HT-29 (cell line): ENCODE measurements around the gene ZNF423. TPM values are rescaled to one million over a fixed set of nuclear protein-coding genes. Genes with fewer than 3 reads are reported as not detected.

Experiments
- DNase-seq: peaks from one replicate; pipeline ENCODE4 v3.0.0-alpha.2; 2015; ENCODE audit warnings: low spot score
- total RNA-seq: library from RNA; depleted of rRNA; stranded (reverse); fragments of >200 nt; shearing (Covaris generic); gene quantifications from 2 replicates; pipeline ENCODE4 v1.2.3, GENCODE V29; 2014

ZNF423 gene
- total RNA-seq, 1 experiment from 2014 or later: not detected

DNA sequence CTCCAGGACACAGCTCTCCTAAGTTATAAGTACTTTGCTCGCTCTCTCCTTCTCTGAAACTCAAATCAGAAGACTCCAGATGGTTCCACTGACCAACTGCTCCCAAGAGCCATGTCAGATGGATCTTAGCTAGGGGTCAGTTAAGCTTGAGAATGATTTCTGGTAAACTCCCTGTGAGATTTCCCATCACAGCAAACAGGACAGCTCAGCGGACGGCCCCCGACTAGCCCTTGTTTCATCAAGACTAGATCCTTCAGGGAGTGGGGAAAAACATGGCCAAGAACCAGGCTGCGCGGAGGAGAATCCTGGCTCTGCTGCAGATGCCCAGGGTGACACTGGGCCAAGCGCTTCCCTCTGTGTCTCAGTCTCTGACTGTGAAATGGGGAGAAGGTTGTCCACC lies 322.5 kb downstream of the ZNF423 start:
- DNase-seq: no peak

DNA sequence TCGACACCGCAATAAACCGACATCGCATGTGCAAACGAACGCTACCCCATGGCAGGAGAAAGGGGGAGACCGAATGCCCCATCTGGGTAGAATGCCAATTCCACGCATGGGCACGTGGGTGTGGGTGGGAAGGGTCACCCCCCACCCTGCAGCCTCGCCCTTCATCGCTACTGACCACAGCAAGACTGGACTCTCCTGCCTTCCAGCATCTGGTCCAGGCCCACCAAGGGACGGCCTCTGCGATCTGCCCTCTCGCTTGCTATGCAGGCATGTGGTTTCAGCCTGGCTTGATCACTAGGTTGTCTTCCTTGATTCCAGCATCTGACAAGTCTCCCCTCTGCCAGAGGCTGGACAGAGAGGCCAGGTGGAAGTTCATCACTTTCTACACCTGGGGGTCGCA lies 323.0 kb downstream of the ZNF423 start:
- DNase-seq: no peak

- DNase-seq: no peak
These were observed 323.7 kb downstream of the ZNF423 start for GRCh38 chr16:49531931-49532840.

DNA sequence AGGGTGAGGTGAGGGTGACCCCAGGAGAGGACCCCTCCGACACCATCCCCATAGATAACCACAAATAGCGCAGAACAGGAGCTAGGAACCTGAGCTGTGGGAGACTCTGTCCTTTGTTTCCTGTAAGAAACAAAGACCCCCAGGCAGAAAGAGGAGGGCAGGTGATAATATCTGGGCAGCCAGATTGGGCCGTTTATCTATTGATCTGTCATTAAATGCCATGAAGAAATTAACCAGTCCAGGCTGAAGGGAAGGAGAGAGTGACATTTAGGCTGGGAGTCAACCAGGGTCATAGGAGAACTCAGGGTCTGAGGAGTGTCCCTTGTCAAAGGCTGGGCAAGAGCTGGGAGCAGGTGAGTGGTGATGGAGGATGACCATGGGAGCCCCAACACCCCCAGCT lies 324.5 kb downstream of the ZNF423 start:
- DNase-seq: no peak

DNA sequence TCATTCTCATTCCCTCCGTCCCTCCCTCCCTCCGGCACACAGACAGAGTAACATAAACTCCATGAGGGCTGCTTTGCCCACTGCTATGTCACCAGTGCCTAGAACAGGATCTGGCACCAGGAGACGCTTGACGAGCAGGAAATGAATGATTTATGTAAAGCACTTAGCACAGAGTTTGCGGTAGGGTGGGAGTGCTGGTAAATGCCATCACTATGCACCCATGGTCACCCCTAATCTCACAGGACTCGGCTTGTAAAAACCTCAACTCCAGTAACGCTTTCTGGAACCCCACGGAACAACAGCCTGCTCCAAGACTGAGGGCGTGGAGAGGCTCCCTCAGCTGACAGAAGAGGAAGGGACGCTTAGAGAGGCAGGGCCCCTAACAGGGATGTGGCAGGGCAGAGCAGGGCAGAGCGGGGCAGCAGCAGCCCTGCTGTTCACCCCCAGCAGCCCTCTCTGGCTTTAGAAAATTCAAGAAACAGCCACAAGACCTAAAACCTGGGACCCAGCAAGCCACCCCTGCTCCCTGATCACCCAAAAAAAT lies 325.4 kb downstream of the ZNF423 start:
- no peak for DNase-seq

DNA sequence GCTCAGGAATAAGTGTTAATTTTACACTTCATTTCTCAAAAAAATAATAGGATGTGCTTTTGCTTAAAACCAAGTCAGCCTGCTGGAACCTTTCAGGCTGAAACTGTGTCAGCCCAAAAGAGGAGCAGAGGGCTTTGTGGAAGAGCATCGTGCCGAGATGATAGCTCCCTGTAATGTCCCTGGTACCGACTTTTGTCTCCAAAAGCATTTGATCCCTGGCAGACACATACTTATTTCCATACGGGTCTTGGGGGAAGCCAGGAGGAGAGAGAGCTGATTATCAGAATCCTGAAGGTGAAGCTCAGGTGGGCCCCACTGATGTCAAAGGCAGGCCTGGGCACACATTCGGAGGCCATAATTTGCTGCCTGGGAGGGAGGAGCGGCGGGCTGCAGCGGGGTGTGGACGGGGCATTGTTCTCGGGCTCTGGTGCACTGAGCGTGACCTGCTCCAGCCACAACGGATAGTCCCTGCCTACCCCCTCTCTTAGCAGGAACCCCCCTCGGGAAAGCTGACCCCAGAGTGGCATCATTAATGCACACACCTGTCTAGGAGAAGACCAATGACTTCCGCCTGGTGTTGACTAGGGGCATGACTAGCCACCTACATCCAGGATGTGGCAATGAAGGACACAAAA lies 326.4 kb downstream of the ZNF423 start:
- no peak for DNase-seq

DNA sequence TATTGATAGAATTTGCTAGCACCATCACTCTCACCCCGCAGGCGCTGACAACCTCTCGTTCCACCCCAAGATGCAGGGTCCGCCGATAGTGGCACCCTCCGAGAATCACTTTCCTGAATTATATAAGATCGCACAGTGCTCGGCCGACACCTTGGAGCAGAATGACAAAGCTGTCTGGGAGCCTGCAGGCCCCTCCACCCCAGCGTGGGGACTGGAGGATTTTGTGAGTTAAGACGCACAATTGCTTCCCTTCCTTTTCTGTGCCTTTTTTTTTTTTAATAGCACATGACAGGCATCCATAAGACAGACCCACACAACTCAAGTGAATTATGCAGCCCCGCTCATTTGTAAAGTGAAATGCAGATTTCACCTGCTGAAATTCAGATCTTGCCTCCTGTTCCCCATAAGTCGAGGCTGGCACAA lies 327.0 kb downstream of the ZNF423 start:
- no peak for DNase-seq

GRCh38 chr16:49528060-49528865 lies 327.6 kb downstream of the ZNF423 start:
- no peak for DNase-seq

GRCh38 chr16:49527611-49528010 lies 328.3 kb downstream of the ZNF423 start:
- DNase-seq: no peak

- no peak for DNase-seq
These were observed 329.0 kb downstream of the ZNF423 start for GRCh38 chr16:49526860-49527365.

DNA sequence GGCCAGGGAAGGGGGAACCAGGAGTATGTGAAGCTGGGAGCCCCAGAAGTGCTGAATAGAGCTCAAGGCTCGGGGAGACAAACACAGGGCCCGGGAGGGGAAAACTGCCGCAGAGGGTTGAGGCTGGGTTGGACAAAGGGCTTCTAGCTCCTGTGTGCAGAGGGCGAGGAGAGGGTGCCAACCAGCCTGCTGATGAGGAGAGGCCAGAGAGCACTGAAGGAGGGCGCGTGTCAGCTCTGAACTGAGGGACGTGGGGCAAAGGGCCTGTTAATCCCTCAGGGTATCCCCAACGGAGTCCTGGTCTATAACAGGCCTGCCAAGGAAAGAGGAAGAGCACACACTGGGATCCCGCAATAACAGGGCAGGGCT lies 331.0 kb downstream of the ZNF423 start:
- no peak for DNase-seq

- DNase-seq: no peak
These were observed 331.5 kb downstream of the ZNF423 start for GRCh38 chr16:49524216-49524946.

GRCh38 chr16:49523435-49524159 lies 332.3 kb downstream of the ZNF423 start:
- no peak for DNase-seq

GRCh38 chr16:49521734-49522325 lies 334.1 kb downstream of the ZNF423 start:
- no peak for DNase-seq

- DNase-seq: no peak
These were observed 335.3 kb downstream of the ZNF423 start for GRCh38 chr16:49520492-49521038.

- no peak for DNase-seq
These were observed 336.2 kb downstream of the ZNF423 start for GRCh38 chr16:49519741-49520140.

DNA sequence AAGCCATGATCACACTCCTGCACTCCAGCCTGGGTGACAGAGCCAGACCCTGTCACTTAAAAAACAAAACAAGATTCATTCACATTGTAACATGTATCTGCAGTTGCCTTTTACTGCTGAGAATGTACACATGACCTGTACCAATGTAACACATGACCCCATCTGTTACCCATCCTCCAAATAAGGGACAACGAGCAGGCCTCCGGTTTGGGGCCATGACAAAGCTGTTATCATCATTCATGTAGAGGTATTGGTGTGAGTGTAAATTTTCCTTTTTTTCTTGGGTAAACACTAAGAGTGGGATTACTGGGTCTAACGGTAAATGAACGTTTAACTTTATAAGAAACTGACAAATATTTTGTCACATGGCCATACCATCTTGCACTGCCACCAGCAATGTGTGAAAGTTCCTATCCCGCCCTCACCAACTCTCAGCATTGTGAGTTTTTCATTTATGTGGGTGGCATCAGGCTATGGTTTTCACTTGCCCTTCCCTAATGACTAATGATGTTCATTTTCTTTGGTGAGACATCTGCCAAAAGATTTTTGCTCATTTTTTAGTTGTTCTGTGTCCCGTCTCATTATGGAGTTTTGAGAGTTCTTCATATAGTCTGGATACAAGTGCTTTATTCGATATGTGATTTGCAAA lies 336.8 kb downstream of the ZNF423 start:
- DNase-seq: no peak

GRCh38 chr16:49516382-49517036 lies 339.4 kb downstream of the ZNF423 start:
- no peak for DNase-seq

GRCh38 chr16:49515861-49516260 lies 340.1 kb downstream of the ZNF423 start:
- no peak for DNase-seq
